CD14-positive monocyte (primary cell): ENCODE measurements around the gene PLIN4. TPM values are rescaled to one million over a fixed set of nuclear protein-coding genes. Genes with fewer than 3 reads are reported as not detected.

Experiments
- DNase-seq, 3 donors: peaks; one replicate each; pipeline ENCODE4 v3.0.0-alpha.2; 2011 to 2022
- H2AFZ ChIP-seq: 2 replicates; pipeline ENCODE4 v1.6.0; 2012; ENCODE audit warnings: mild to moderate bottlenecking, low read depth, low read length, inconsistent platforms; ENCODE audit not compliant: insufficient read depth, poor library complexity, severe bottlenecking
- H3K27ac ChIP-seq, 2 donors: 1 replicate in 1 of 2; 2 replicates in 1 of 2; pipeline ENCODE4 v1.5.1; 2012 to 2013; ENCODE audit warnings: low read length in 2 of 2, control low read depth in 1 of 2, inconsistent platforms in 1 of 2, low read depth in 1 of 2, mild to moderate bottlenecking in 1 of 2
- H3K27me3 ChIP-seq, 2 donors: one replicate each; pipeline versions ENCODE4 v1.6.0 to v1.6.1; 2011 to 2013; ENCODE audit warnings: low read length in 2 of 2; ENCODE audit not compliant: control insufficient read depth in 2 of 2, insufficient read depth in 2 of 2
- H3K36me3 ChIP-seq, 2 donors: replicated peaks in 1 of 2; 1 replicate in 1 of 2; 2 replicates in 1 of 2; pipeline versions ENCODE4 v1.5.1 to v1.6.1; 2012 to 2013; ENCODE audit warnings: low read length in 2 of 2, control low read depth in 1 of 2, inconsistent platforms in 1 of 2, mild to moderate bottlenecking in 1 of 2; ENCODE audit not compliant: insufficient read depth in 2 of 2, control insufficient read depth in 1 of 2
- H3K4me1 ChIP-seq, 2 donors: 1 replicate in 1 of 2; 2 replicates in 1 of 2; pipeline versions ENCODE4 v1.5.1 to v1.6.1; 2012 to 2013; ENCODE audit warnings: low read length in 2 of 2, control low read depth in 1 of 2, inconsistent platforms in 1 of 2, mild to moderate bottlenecking in 1 of 2, moderate library complexity in 1 of 2; ENCODE audit not compliant: insufficient read depth in 2 of 2, control insufficient read depth in 1 of 2
- H3K4me2 ChIP-seq: replicated peaks from 2 replicates; pipeline ENCODE3; 2012; ENCODE audit warnings: low read length, moderate library complexity, mild to moderate bottlenecking; ENCODE audit not compliant: poor library complexity, severe bottlenecking; ENCODE audit errors: extremely low read depth
- H3K4me3 ChIP-seq, 3 experiments: fragments of 200-600 bp in 1 of 3; sonication (generic) in 1 of 3; replicated peaks in 1 of 3; 1 replicate in 2 of 3; 2 replicates in 1 of 3; pipeline ENCODE4 v1.5.1; 2011 to 2013; ENCODE audit warnings: low read length in 3 of 3, mild to moderate bottlenecking in 3 of 3, control low read depth in 2 of 3, low read depth in 2 of 3, inconsistent platforms in 1 of 3, moderate library complexity in 1 of 3
- H3K79me2 ChIP-seq: 2 replicates; pipeline ENCODE4 v1.6.0; 2012; ENCODE audit warnings: mild to moderate bottlenecking, control low read depth, inconsistent platforms, low read length, moderate library complexity; ENCODE audit not compliant: insufficient read depth
- H3K9ac ChIP-seq: 2 replicates; pipeline ENCODE4 v1.6.0; 2017; ENCODE audit warnings: low read length, mild to moderate bottlenecking; ENCODE audit not compliant: insufficient read depth, poor library complexity, severe bottlenecking
- H3K9me3 ChIP-seq, 2 donors: replicated peaks in 1 of 2; 1 replicate in 1 of 2; 2 replicates in 1 of 2; pipeline versions ENCODE4 v1.5.1 to v1.6.1; 2012 to 2013; ENCODE audit warnings: low read length in 2 of 2, control low read depth in 1 of 2; ENCODE audit not compliant: control insufficient read depth in 1 of 2, insufficient read depth in 1 of 2
- H4K20me1 ChIP-seq: 2 replicates; pipeline ENCODE4 v1.6.0; 2012; ENCODE audit warnings: mild to moderate bottlenecking, low read length, control low read depth, moderate library complexity; ENCODE audit not compliant: insufficient read depth
- H3K27ac Mint-ChIP-seq, 7 donors: one replicate each; pipeline ENCODE4 v1.8.0; 2020; ENCODE audit warnings: mild to moderate bottlenecking in 7 of 7, mixed read lengths in 7 of 7, moderate library complexity in 6 of 7, inconsistent platforms in 2 of 7
- H3K27me3 Mint-ChIP-seq, 3 donors: one replicate each; pipeline ENCODE4 v1.8.0; 2021 to 2022; ENCODE audit warnings: low read depth in 3 of 3, mild to moderate bottlenecking in 3 of 3, mixed read lengths in 3 of 3, moderate library complexity in 3 of 3, inconsistent platforms in 1 of 3
- H3K36me3 Mint-ChIP-seq, 2 donors: one replicate each; pipeline ENCODE4 v1.8.0; 2020; ENCODE audit warnings: mixed read lengths in 2 of 2, inconsistent platforms in 1 of 2, mild to moderate bottlenecking in 1 of 2
- H3K4me1 Mint-ChIP-seq: one replicate; pipeline ENCODE4 v1.8.0; 2020; ENCODE audit warnings: mild to moderate bottlenecking, mixed read lengths
- H3K4me3 Mint-ChIP-seq, 2 donors: one replicate each; pipeline ENCODE4 v1.8.0; 2020; ENCODE audit warnings: mild to moderate bottlenecking in 2 of 2, mixed read lengths in 2 of 2, moderate library complexity in 1 of 2
- H3K9me3 Mint-ChIP-seq, 7 donors: one replicate each; pipeline ENCODE4 v1.8.0; 2020 to 2022; ENCODE audit warnings: mixed read lengths in 7 of 7, mild to moderate bottlenecking in 6 of 7, moderate library complexity in 6 of 7, inconsistent platforms in 2 of 7
- WGBS: methylation state at CpG from one replicate; pipeline ENCODE4 v1.1.5; 2013; ENCODE audit warnings: missing lambda C conversion rate; ENCODE audit not compliant: insufficient coverage; 5-methylcytosine and 5-hydroxymethylcytosine counted together
- intact Hi-C, 2 donors: fragments of 100-400 bp; cut with micrococcal nuclease; formaldehyde crosslinking; loops; one replicate each; pipeline versions ENCODE4 v1.15.0 to v1.15.1; 2023
- polyA plus RNA-seq, 3 donors: library from polyadenylated mRNA; depleted of rRNA in 1 of 3; unstranded in 2 of 3; stranded (reverse) in 1 of 3; fragments of 300-500 nt in 2 of 3; fragments of >200 nt in 1 of 3; fragmentation: Illumina TruSeq in 2 of 3; gene quantifications; 1 replicate in 2 of 3; 2 replicates in 1 of 3; pipeline ENCODE4 v1.2.3, GENCODE V29; 2012 to 2021
- TF ChIP-seq, protein P1 (sequence below): fragments of 200-600 bp; IDR thresholded peaks from one replicate; pipeline ENCODE4 v1.8.0; 2022; ENCODE audit warnings: antibody characterized with exemption, mild to moderate bottlenecking

Gene PLIN4
- polyA plus RNA-seq, 3 donors, result 0.05 to 0.19 TPM; not detected in 1

DNA sequence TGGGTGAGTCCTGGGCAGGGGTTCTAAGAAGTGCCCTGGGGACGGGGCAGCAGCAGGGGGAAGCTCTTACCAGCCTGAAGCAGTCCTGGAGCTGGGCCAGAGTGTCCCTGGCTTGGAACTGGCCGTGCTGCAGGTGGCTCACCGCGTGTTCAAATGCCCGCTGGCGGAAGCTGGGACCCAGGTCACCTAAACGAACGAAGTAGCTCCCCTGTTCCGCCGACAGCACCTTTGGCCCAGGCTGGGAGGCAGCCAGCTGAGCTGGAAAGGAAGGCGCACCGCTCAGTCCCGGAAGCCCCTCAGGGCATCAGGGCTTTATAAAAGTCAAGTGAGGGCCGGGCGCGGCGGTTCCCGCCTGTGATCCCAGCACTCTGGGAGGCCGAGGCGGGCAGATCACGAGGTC lies 9.6 kb downstream of the PLIN4 start:
- no peaks in the 10 kb centered on the region for H3K9me3 ChIP-seq
- H3K27me3 ChIP-seq, result no peaks in the 10 kb centered on the region
- H3K4me1 ChIP-seq, result peaks cover 0 to 6% of the 10 kb centered on the region in 2 donors
- no peak overlapping the region for H3K9ac ChIP-seq
- H3K27ac ChIP-seq, result no peak overlapping the region
- H3K4me3 Mint-ChIP-seq, result no peak overlapping the region
- H3K36me3 Mint-ChIP-seq, result peaks cover 15 to 26% of the 10 kb centered on the region in 2 donors
- H3K9me3 Mint-ChIP-seq, result no peaks in the 10 kb centered on the region
- intact Hi-C loops, result no loop called here
- DNase-seq, result no peak
- peaks cover 1 to 3% (median 1%) of the 10 kb centered on the region in 3 donors for H3K27me3 Mint-ChIP-seq
- TF ChIP-seq, protein P1, sequence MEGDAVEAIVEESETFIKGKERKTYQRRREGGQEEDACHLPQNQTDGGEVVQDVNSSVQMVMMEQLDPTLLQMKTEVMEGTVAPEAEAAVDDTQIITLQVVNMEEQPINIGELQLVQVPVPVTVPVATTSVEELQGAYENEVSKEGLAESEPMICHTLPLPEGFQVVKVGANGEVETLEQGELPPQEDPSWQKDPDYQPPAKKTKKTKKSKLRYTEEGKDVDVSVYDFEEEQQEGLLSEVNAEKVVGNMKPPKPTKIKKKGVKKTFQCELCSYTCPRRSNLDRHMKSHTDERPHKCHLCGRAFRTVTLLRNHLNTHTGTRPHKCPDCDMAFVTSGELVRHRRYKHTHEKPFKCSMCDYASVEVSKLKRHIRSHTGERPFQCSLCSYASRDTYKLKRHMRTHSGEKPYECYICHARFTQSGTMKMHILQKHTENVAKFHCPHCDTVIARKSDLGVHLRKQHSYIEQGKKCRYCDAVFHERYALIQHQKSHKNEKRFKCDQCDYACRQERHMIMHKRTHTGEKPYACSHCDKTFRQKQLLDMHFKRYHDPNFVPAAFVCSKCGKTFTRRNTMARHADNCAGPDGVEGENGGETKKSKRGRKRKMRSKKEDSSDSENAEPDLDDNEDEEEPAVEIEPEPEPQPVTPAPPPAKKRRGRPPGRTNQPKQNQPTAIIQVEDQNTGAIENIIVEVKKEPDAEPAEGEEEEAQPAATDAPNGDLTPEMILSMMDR, result no peak
- H3K36me3 ChIP-seq, result peaks cover 0 to 8% of the 10 kb centered on the region in 2 donors
- H2AFZ ChIP-seq, result no peak overlapping the region
- peaks cover 7% of the 10 kb centered on the region for H3K4me1 Mint-ChIP-seq
- H3K79me2 ChIP-seq, result no peaks in the 10 kb centered on the region
- H4K20me1 ChIP-seq, result no peaks in the 10 kb centered on the region
- WGBS, result 95% methylated on average over 13 of the region's 21 CpGs
- no peak overlapping the region for H3K27ac Mint-ChIP-seq
- no peak overlapping the region for H3K4me3 ChIP-seq
- no peak overlapping the region for H3K4me2 ChIP-seq

GRCh38 chr19:4507804-4508203 lies 10.5 kb downstream of the PLIN4 start:
- Histone ChIP-seq H3K36me3 (peaks cover 5 to 11% of the 10 kb centered on the region in 2 donors), H3K27me3 (no peaks in the 10 kb centered on the region), H3K4me2 (no peak overlapping the region), H3K9ac (no peak overlapping the region), H2AFZ (no peak overlapping the region), H3K79me2 (no peaks in the 10 kb centered on the region), H4K20me1 (no peaks in the 10 kb centered on the region), H3K27ac (no peak overlapping the region), H3K4me1 (peaks cover 0 to 6% of the 10 kb centered on the region in 2 donors), H3K4me3 (no peak overlapping the region), H3K9me3 (no peaks in the 10 kb centered on the region)
- no peaks in the 10 kb centered on the region for H3K9me3 Mint-ChIP-seq
- WGBS, result 93% methylated on average over 15 of the region's 17 CpGs
- TF ChIP-seq, protein P1, result no peak
- H3K27me3 Mint-ChIP-seq, result peaks cover 1 to 3% (median 1%) of the 10 kb centered on the region in 3 donors
- no peak for DNase-seq
- H3K4me3 Mint-ChIP-seq, result no peak overlapping the region
- H3K4me1 Mint-ChIP-seq, result peaks cover 7% of the 10 kb centered on the region
- H3K36me3 Mint-ChIP-seq, result peaks cover 16 to 27% of the 10 kb centered on the region in 2 donors
- H3K27ac Mint-ChIP-seq, result no peak overlapping the region
- intact Hi-C loops, result no loop called here
